Kidney (tissue), 14 donors: ENCODE measurements around the gene ARPP21. TPM values are rescaled to one million over a fixed set of nuclear protein-coding genes. Genes with fewer than 3 reads are reported as not detected.

Experiments used
- DNase-seq, 5 donors: peaks; one replicate each; pipeline ENCODE4 v3.0.0-alpha.2; 2013 to 2020
- FAIRE-seq: peaks from 2 replicates; lab custom pipeline; 2012; peaks lifted over from hg19 to GRCh38; lab: Jason Lieb, UNC
- H3K27ac ChIP-seq, 2 donors: one replicate each; pipeline ENCODE4 v1.7.0; 2013; ENCODE audit warnings: low read depth in 2 of 2, low read length in 2 of 2, inconsistent platforms in 1 of 2
- H3K27me3 ChIP-seq: one replicate; pipeline ENCODE4 v1.7.1; 2013; ENCODE audit warnings: low read length, inconsistent platforms; ENCODE audit not compliant: control insufficient read depth, insufficient read depth
- H3K36me3 ChIP-seq, 3 donors: one replicate each; pipeline versions ENCODE4 v1.7.0 to v1.7.1; 2013; ENCODE audit warnings: low read length in 3 of 3, control low read depth in 1 of 3, inconsistent platforms in 1 of 3; ENCODE audit not compliant: insufficient read depth in 3 of 3, control insufficient read depth in 2 of 3
- H3K4me1 ChIP-seq, 3 donors: one replicate each; pipeline versions ENCODE4 v1.7.0 to v1.7.1; 2013; ENCODE audit warnings: low read length in 3 of 3, inconsistent platforms in 1 of 3, low read depth in 1 of 3; ENCODE audit not compliant: control insufficient read depth in 2 of 3, insufficient read depth in 2 of 3
- H3K4me3 ChIP-seq, 3 donors: one replicate each; pipeline versions ENCODE4 v1.7.0 to v1.8.1; 2013; ENCODE audit warnings: low read length in 3 of 3, control low read depth in 1 of 3, inconsistent platforms in 1 of 3
- H3K9ac ChIP-seq, 3 donors: one replicate each; pipeline versions ENCODE4 v1.7.0 to v1.7.1; 2013; ENCODE audit warnings: low read length in 3 of 3, control low read depth in 1 of 3, inconsistent platforms in 1 of 3
- H3K9me3 ChIP-seq, 3 donors: one replicate each; pipeline versions ENCODE4 v1.7.0 to v1.7.1; 2013; ENCODE audit warnings: low read length in 3 of 3, control low read depth in 1 of 3, inconsistent platforms in 1 of 3; ENCODE audit not compliant: control insufficient read depth in 2 of 3, insufficient read depth in 1 of 3
- CTCF ChIP-seq: IDR thresholded peaks from 3 replicates; pipeline ENCODE4 v1.5.1; 2012; ENCODE audit warnings: mild to moderate bottlenecking, moderate library complexity, borderline replicate concordance; ENCODE audit not compliant: insufficient read depth; ENCODE audit errors: extremely low read depth
- intact Hi-C: fragments of 100-400 bp; cut with DNase I; formaldehyde crosslinking; loops from one replicate; pipeline ENCODE4 v1.11.1; 2022
- microRNA-seq: library from miRNA; unstranded; fragments of <30 nt; microRNA quantifications from one replicate; pipeline ENCODE4 v1.2.0, GENCODE V29; 2020
- polyA plus RNA-seq: library from polyadenylated mRNA; stranded (reverse); fragments of 350-450 nt; fragmentation: Illumina TruSeq; extraction: RNeasy Lipid Tissue Mini Kit (QIAGEN cat#74804); gene quantifications from one replicate; pipeline ENCODE4 v1.2.3, GENCODE V29; 2014; ENCODE audit warnings: low read depth, low replicate concordance; ENCODE audit not compliant: insufficient read depth
- total RNA-seq: library from RNA; stranded (reverse); fragmentation: NEBNext Ultra II Directional; extraction: Animal tissue kit (Norgen Biotek cat#: 25700); gene quantifications from one replicate; pipeline ENCODE4 v1.2.1, GENCODE V29; 2021
- donor health status: control.
- donor health status: control.
- donor health status: control.
- donor health status: control.
- donor health status: control.
- donor health status: DM: yes; HTN: yes; CAD: no.
- donor health status: Normal renal cell carcinoma (clear cell type).

ARPP21 gene
- total and polyA plus RNA-seq, 2 donors from 2014 or later = 0.11 to 0.44 TPM

- Histone ChIP-seq H3K4me1 (no peaks in the 10 kb centered on the region), H3K27me3 (no peaks in the 10 kb centered on the region), H3K27ac (no peak overlapping the region), H3K9ac (no peak overlapping the region), H3K4me3 (no peak overlapping the region), H3K36me3 (no peaks in the 10 kb centered on the region), H3K9me3 (peaks cover 0 to 3% (median 0%) of the 10 kb centered on the region in 3 donors)
- FAIRE-seq (no peak), DNase-seq (no peak)
- TF ChIP-seq CTCF = no peak
- intact Hi-C loops = no loop called here
Measured at GRCh38 chr3:35817216-35817615, 177.9 kb downstream of the ARPP21 start.

GRCh38 chr3:35832140-35832571 is 192.8 kb downstream of the ARPP21 start:
- TF ChIP-seq CTCF = no peak
- no peak overlapping the region for H3K27ac ChIP-seq
- FAIRE-seq = no peak

More at GRCh38 chr3:35832140-35832571, 192.8 kb downstream of the ARPP21 start:
- Histone ChIP-seq H3K9me3 (no peaks in the 10 kb centered on the region), H3K4me1 (no peaks in the 10 kb centered on the region), H3K36me3 (no peaks in the 10 kb centered on the region), H3K9ac (no peak overlapping the region), H3K4me3 (no peak overlapping the region), H3K27me3 (no peaks in the 10 kb centered on the region)
- no peak for DNase-seq
- intact Hi-C loops = no loop called here

Small RNAs within 50 kb of the gene (microRNA-seq; reads per million reads assigned to microRNA genes)
- 2.0 reads per million for gene MIR128-2
